ENCODE results near the gene PSMB8.

- TF ChIP-seq POLR2A (IDR thresholded peaks at IDR 0.05) (no peak), EP300 (IDR thresholded peaks at IDR 0.05) (no peak), CTCF (IDR thresholded peaks at IDR 0.05) (peak in 1 of 6 experiments; percentile 8)
These were observed 11.8 kb upstream of the PSMB8 start for GRCh38 chr6:32855467-32856174.

Measured in upper lobe of left lung (tissue), 4 donors.